Body of pancreas (tissue), 4 donors: Measurements from ENCODE around the gene GAPVD1. TPM values are rescaled to one million over a fixed set of nuclear protein-coding genes. Genes with fewer than 3 reads are reported as not detected.

ENCODE experiments used
- ATAC-seq: fragments of 150-250 bp; one replicate; pipeline ENCODE4 v1.9.1; 2016
- DNase-seq, 4 donors: peaks; one replicate each; pipeline ENCODE4 v3.0.0-alpha.2; 2019
- H3K27ac ChIP-seq, 4 donors: fragments of 200-600 bp; sonication (generic); 1 replicate in 3 of 4; 2 replicates in 1 of 4; pipeline versions ENCODE4 v1.5.1 to v1.6.1; 2016 to 2019; ENCODE audit warnings: mild to moderate bottlenecking in 1 of 4, mixed read lengths in 1 of 4, moderate library complexity in 1 of 4
- H3K27me3 ChIP-seq, 2 donors: fragments of 200-600 bp; sonication (generic); one replicate each; pipeline ENCODE4 v1.6.0; 2016; ENCODE audit warnings: mild to moderate bottlenecking in 1 of 2
- H3K36me3 ChIP-seq, 2 donors: fragments of 200-600 bp; sonication (generic); replicated peaks in 1 of 2; 2 replicates each; pipeline ENCODE4 v1.5.1; 2016; ENCODE audit warnings: low read depth in 2 of 2; ENCODE audit not compliant: insufficient read depth in 1 of 2
- H3K4me1 ChIP-seq: fragments of 200-600 bp; sonication (generic); one replicate; pipeline ENCODE4 v1.6.0; 2016
- H3K4me3 ChIP-seq, 2 donors: fragments of 200-600 bp; sonication (generic); 1 replicate in 1 of 2; 2 replicates in 1 of 2; pipeline ENCODE4 v1.5.1; 2016 to 2019
- H3K9me3 ChIP-seq, 3 donors: fragments of 200-600 bp; sonication (generic); 1 replicate in 2 of 3; 2 replicates in 1 of 3; pipeline ENCODE4 v1.5.1; 2016
- CTCF ChIP-seq, 7 experiments: fragments of 450-650 bp in 4 of 7; fragments of 200-600 bp in 3 of 7; sonication (generic) in 3 of 7; IDR thresholded peaks; one replicate each; pipeline ENCODE4 v1.5.1; 2016 to 2019; ENCODE audit warnings: antibody characterized with exemption in 7 of 7
- POLR2A ChIP-seq, 3 donors: fragments of 450-650 bp; IDR thresholded peaks; one replicate each; pipeline ENCODE4 v1.6.1; 2016; ENCODE audit warnings: antibody characterized with exemption in 3 of 3, mild to moderate bottlenecking in 2 of 3
- WGBS, 2 donors: methylation state at CpG; one replicate each; pipeline ENCODE4 v1.1.5; 2017; 5-methylcytosine and 5-hydroxymethylcytosine counted together
- intact Hi-C: fragments of 100-400 bp; cut with DNase I; formaldehyde crosslinking; loops from one replicate; pipeline ENCODE4 v1.15.1; 2023
- total RNA-seq, 2 donors: library from RNA; depleted of rRNA; stranded (reverse); fragments of >200 nt; gene quantifications; one replicate each; pipeline ENCODE4 v1.1.0, GENCODE V29; 2016

Gene GAPVD1
- total RNA-seq, 2 donors from 2014 or later: 25.7 to 48.8 TPM

GRCh38 chr9:125338929-125339328, 77.3 kb downstream of the GAPVD1 start:
- Histone ChIP-seq H3K4me3 (no peak overlapping the region), H3K4me1 (no peaks in the 10 kb centered on the region), H3K27me3 (no peaks in the 10 kb centered on the region), H3K27ac (no peak overlapping the region), H3K36me3 (peaks cover 0 to 2% of the 10 kb centered on the region in 2 donors), H3K9me3 (no peaks in the 10 kb centered on the region)
- intact Hi-C loops: no loop called here
- TF ChIP-seq POLR2A (IDR thresholded peaks at IDR 0.05) (no peak), CTCF (IDR thresholded peaks at IDR 0.05) (no peak)
- 87 to 90% methylated on average over 3 of the region's 3 CpGs for WGBS, 2 donors
- no peak for DNase-seq
- ATAC-seq: no peak

GRCh38 chr9:125341566-125341965, 79.9 kb downstream of the GAPVD1 start:
- intact Hi-C loops: no loop called here
- no peak overlapping the region for H3K4me3 ChIP-seq
- no peaks in the 10 kb centered on the region for H3K4me1 ChIP-seq
- no peaks in the 10 kb centered on the region for H3K27me3 ChIP-seq
- H3K36me3 ChIP-seq: peaks cover 0 to 5% of the 10 kb centered on the region in 2 donors
- H3K27ac ChIP-seq: no peak overlapping the region
- H3K9me3 ChIP-seq: no peaks in the 10 kb centered on the region
- 84% methylated on average over 4 of the region's 4 CpGs for WGBS, 2 donors
- TF ChIP-seq CTCF (IDR thresholded peaks at IDR 0.05) (no peak), POLR2A (IDR thresholded peaks at IDR 0.05) (no peak)
- DNase-seq: no peak
- ATAC-seq: no peak

- DNase-seq (no peak), ATAC-seq (no peak)
- no peaks in the 10 kb centered on the region for H3K4me1 ChIP-seq
- H3K4me3 ChIP-seq: no peak overlapping the region
- H3K27me3 ChIP-seq: no peaks in the 10 kb centered on the region
- no peak overlapping the region for H3K27ac ChIP-seq
- no peak for TF ChIP-seq POLR2A (IDR thresholded peaks at IDR 0.05)
- no peak for TF ChIP-seq CTCF (IDR thresholded peaks at IDR 0.05)
- peaks cover 0 to 6% of the 10 kb centered on the region in 2 donors for H3K36me3 ChIP-seq
- 72 to 74% methylated on average over 3 of the region's 3 CpGs for WGBS, 2 donors
- no peaks in the 10 kb centered on the region for H3K9me3 ChIP-seq
- intact Hi-C loops: no loop called here
These were observed 82.1 kb downstream of the GAPVD1 start for GRCh38 chr9:125343518-125344275.

- 73 to 74% methylated on average over 3 of the region's 3 CpGs for WGBS, 2 donors
- intact Hi-C loops: no loop called here
- Histone ChIP-seq H3K4me1 (no peaks in the 10 kb centered on the region), H3K36me3 (peaks cover 3 to 18% of the 10 kb centered on the region in 2 donors), H3K27me3 (no peaks in the 10 kb centered on the region), H3K9me3 (no peaks in the 10 kb centered on the region), H3K4me3 (no peak overlapping the region), H3K27ac (no peak overlapping the region)
- TF ChIP-seq POLR2A (IDR thresholded peaks at IDR 0.05) (no peak), CTCF (IDR thresholded peaks at IDR 0.05) (no peak)
- DNase-seq (no peak), ATAC-seq (no peak)
These were observed 84.6 kb downstream of the GAPVD1 start for GRCh38 chr9:125346080-125346732.
